Activated gamma-delta T cell (primary cell): ENCODE measurements around the gene DUSP3.

Experiments
- DNase-seq: peaks from one replicate; lab custom pipeline; 2025; lab: John Stamatoyannopoulos, UW

The DUSP3 gene

GRCh38 chr17:43769426-43769825 is 9.4 kb downstream of the DUSP3 start:
- no peak for DNase-seq

GRCh38 chr17:43768943-43769342 is 9.8 kb downstream of the DUSP3 start:
- DNase-seq = no peak

- no peak for DNase-seq
Observed at GRCh38 chr17:43768382-43768781, 10.4 kb downstream of the DUSP3 start.

- DNase-seq = no peak
Observed at GRCh38 chr17:43767713-43768059, 11.1 kb downstream of the DUSP3 start.

- DNase-seq = no peak
Observed at GRCh38 chr17:43767053-43767712, 11.6 kb downstream of the DUSP3 start.

DNA sequence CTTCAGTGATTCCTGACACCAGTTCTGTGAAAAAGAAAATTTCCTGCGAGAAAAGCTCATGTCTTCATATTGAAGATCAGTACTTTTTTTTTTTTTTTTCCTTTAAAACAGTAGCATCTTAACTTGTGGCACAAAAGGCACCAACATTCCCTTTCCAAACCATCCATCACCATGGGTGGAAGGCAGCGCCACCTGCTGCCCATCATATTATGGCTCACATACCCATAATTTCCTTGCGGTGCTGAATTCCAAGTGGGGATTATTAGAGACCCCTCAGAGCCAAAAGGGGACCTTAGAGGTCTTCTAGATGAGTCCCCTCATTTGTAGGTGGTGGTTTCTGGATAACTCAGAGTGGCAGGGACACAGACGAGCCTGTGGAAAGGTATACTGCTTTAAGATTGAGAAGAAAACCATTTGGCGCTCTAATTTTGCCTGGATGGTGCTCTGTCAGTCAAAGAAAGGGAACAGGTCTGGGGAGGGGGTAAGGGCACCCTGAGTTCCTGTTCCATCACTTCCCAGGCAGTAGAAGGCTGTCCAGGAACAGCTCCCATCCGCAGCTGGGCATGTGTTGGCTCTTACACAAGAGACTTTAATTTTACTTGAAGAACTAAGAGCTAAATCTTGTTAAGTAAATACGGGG is 12.2 kb downstream of the DUSP3 start:
- DNase-seq = no peak

GRCh38 chr17:43760254-43760852 is 18.4 kb downstream of the DUSP3 start:
- DNase-seq = no peak

DNA sequence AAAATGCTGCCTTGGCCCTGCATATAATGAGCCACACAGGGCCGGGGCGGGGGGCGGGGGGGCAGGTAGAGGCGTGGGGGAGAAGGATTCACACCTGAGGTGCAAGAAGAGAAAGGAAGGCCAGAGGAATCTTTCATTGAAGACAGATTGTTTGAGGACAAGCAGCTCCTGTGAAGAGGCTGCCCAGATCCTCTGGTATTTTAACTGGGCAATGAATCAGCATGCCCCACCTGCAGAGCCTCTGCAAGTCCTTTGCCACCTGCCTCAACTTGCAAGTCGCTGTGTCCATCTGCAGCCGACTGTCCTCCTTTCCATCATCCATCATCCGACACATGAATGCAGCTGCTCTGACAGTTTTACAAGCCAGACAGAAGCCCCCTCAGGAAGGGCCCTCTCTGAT is 18.9 kb downstream of the DUSP3 start:
- no peak for DNase-seq

DNA sequence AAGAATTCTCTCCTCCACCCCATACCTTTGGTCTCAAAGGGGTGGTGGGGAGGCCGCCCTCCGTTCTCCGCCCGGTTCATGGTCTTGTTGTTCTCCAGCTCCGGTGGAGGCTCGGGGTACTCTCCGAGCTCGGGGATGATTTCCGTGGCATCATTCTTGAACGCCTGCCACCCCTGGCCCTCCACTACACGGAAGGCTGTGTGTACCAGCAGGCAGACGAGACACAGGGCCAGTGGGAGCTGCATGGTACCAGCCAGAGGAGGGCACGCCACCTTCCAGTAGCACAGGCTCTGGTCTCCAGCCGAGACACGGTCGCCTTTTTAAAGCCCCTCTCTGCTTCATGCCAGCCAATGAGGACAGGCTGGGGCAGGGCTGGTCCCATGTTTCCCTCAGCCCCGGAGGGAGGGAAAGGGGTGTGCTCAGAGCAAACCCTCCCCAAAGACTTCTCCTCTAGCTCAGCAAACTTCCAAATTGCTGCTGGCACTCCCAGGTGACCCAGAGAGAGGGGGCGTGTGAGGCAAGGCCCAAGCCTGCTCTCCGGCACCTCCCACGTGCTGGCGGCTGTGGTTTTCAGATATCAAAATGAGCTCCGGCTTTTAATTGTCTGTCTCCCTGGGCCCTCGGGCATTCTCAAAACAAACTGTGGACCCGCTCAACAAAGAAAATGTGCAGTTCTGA is 20.1 kb downstream of the DUSP3 start, which contains the start of gene SOST:
SOST (minus strand) TSS at position 295 of the 678 bp plus-strand sequence; CDS start at position 245, 50 bp downstream.
- no peak for DNase-seq

- no peak for DNase-seq
Observed at GRCh38 chr17:43758086-43758485, 20.7 kb downstream of the DUSP3 start.

GRCh38 chr17:43757171-43757660 is 21.6 kb downstream of the DUSP3 start:
- no peak for DNase-seq

DNA sequence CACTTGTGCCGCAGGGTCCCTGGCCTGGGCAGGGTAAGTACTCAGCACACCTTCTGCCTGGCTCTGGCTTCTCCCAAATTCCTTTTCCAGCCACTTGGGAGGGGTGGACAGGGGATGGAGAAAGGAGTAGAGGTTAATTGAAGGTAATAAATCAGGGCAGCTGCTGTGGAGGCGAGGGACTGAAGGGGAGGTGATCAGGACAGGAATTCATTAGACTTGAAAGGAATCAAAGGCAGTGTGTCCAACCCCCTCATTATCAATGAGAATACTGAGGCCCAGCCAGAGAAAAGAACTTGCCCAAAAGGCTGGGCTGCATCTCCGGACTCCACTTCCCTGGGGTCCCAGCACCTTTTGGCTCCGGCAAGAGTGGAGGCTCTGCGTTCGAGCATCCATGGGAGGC is 22.6 kb downstream of the DUSP3 start:
- DNase-seq = no peak

GRCh38 chr17:43755389-43755875 is 23.3 kb downstream of the DUSP3 start:
- no peak for DNase-seq

- DNase-seq = no peak
Observed at GRCh38 chr17:43754947-43755346, 23.8 kb downstream of the DUSP3 start.

DNA sequence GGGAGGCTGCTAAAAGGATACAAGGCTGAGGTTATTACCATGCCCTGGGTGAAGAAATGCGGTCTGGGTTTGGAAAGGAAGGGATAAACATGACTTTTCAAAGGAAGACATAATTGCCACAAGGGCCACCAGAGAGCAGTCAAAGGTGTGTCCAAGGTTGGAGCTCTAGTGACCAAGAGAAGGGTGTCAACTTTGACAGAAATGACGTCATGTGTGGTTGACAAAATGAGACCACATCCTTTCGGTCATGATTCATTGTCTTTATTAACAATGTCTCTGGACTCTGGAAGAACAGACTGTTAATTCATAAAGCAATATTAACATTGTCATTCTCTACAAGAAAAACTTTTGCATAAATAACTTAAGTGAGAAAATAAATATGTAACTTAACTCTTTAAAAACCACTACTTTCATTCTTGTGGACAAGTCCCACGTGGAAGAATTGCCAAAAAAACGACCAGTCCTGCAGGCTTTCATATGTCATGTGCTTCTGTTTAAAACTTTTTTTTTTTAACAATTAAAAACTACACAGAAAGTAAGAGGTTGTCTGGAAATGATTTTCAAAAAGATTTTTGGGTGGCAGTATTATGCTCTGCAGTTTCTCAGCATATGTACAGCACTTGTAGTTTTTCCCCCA is 25.2 kb downstream of the DUSP3 start:
- DNase-seq = no peak

- DNase-seq = no peak
Observed at GRCh38 chr17:43750153-43750552, 28.6 kb downstream of the DUSP3 start.

GRCh38 chr17:43745541-43745940 is 33.2 kb downstream of the DUSP3 start:
- DNase-seq = no peak

DNA sequence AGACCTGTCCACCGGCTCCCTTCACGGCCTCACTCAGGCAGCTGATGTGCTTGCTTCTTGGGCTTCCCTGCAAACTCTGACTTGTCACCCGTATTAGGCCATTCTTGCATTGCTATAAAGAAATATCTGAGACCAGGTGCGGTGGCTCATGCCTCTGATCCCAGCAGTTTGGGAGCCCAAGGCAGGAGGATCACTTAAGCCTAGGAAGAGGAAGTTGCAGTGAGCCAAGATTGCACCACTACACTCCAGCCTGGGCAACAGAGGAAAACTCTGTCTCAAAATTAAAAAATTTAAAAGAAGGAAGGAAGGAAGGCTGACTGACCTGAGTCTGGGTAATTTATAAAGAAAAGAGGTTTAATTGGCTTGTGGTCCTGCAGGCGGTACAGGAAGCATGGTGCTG is 37.1 kb downstream of the DUSP3 start:
- no peak for DNase-seq

GRCh38 chr17:43740541-43740940 is 38.2 kb downstream of the DUSP3 start:
- no peak for DNase-seq

- no peak for DNase-seq
Observed at GRCh38 chr17:43737722-43738121, 41.1 kb downstream of the DUSP3 start.

- no peak for DNase-seq
Observed at GRCh38 chr17:43736389-43736788, 42.4 kb downstream of the DUSP3 start.

DNA sequence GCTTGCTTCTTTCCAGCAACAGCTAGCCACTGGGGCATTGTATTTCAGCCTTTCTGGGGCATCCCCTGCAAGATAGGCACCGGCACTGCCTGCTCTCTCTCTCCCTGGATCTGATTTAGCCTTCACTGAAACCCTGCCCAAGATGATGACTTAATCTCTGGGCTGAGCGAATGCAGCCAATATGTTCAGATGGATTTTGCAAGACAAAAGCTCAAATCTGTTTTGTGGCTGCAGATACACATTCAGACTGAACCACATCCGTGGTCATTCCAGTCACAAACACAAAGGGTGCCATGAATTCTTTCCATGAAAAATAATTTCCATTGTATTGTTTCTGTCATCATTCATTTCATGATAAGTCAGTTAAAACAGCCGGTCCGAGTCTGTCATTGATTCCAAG is 44.4 kb downstream of the DUSP3 start:
- DNase-seq = no peak
